Activated B cell treated with CpG ODN at 0.5 μM for 24 hours (primary cell): ENCODE data around the gene FASN. TPM values are rescaled to one million over a fixed set of nuclear protein-coding genes. Genes with fewer than 3 reads are reported as not detected.

Source experiments
- ATAC-seq: fragments of 200-7000 bp; cut with Tn5 transposase; one replicate; pipeline ENCODE4 v1.10.0; 2021; ENCODE audit warnings: low read depth, mild to moderate bottlenecking, moderate library complexity
- CTCF ChIA-PET: fragments of 350-600 bp; sonication (Branson Sonifier 250); formaldehyde crosslinking; loops from one replicate; lab custom pipeline; 2021; ENCODE audit warnings: antibody characterized with exemption; lab: Charles Lee
- POLR2A ChIA-PET: fragments of 350-600 bp; sonication (Branson Sonifier 250); formaldehyde crosslinking; loops from one replicate; lab custom pipeline; 2021; ENCODE audit warnings: antibody characterized with exemption; lab: Charles Lee
- DNase-seq: peaks from one replicate; pipeline ENCODE4 v3.0.0; 2022
- H3K27ac Mint-ChIP-seq: one replicate; pipeline ENCODE4 v1.8.0; 2020; ENCODE audit warnings: mixed read lengths
- H3K27me3 Mint-ChIP-seq: one replicate; pipeline ENCODE4 v1.8.0; 2021; ENCODE audit warnings: mixed read lengths
- H3K36me3 Mint-ChIP-seq: one replicate; pipeline ENCODE4 v1.8.0; 2021; ENCODE audit warnings: low read depth, mixed read lengths
- H3K4me1 Mint-ChIP-seq: one replicate; pipeline ENCODE4 v1.8.0; 2021; ENCODE audit warnings: mixed read lengths
- H3K4me3 Mint-ChIP-seq: one replicate; pipeline ENCODE4 v1.8.0; 2020; ENCODE audit warnings: mild to moderate bottlenecking, mixed read lengths
- H3K9me3 Mint-ChIP-seq: one replicate; pipeline ENCODE4 v1.8.0; 2020; ENCODE audit warnings: mixed read lengths
- intact Hi-C: fragments of 100-400 bp; cut with micrococcal nuclease; formaldehyde crosslinking; loops from one replicate; pipeline ENCODE4 v1.15.1; 2024
- total RNA-seq: library from RNA; stranded (reverse); gene quantifications from 2 replicates; pipeline ENCODE4 v1.2.3, GENCODE V29; 2022
- TF ChIP-seq, protein P1 (sequence below): fragments of 200-600 bp; IDR thresholded peaks from one replicate; pipeline ENCODE4 v1.8.0; 2022; ENCODE audit warnings: antibody characterized with exemption, mild to moderate bottlenecking

The FASN gene
- total RNA-seq, 1 donor from 2014 or later: 121 TPM

DNA sequence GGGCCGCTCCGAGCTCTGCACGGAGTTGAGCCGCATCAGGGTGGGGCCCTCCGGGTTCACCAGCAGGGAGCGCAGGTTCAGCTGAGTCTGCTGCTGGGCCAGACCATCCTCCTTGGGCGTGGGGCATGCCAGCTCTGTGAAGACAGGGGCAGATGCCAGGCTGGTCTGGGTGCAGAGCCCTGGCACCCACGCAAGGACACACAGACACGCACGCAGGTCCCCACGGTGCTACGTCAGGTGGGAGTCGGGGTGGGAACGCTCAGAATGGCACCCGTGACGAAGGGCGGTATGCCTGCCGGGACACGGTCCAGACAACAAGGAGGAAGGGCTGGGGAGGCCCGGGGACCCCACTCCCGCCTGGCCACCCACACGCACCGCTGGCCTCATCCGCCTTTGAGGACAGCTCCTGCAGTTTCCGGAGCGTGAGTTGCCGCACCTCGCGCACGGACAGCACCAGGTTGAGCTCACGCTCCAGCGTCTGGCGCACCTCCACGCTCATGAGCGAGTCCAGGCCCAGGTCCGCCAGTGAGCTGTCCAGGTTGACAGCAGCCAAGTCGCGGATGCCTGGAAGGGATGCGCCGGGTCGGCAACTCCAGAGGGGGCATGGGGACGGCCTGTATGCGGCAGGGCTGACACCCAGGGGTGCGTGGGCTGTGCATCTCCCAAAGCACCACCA, 17.1 kb downstream of the FASN start:
- Mint-ChIP-seq H3K4me1 (no peaks in the 10 kb centered on the region), H3K27ac (no peak overlapping the region), H3K36me3 (peaks cover 49% of the 10 kb centered on the region), H3K9me3 (no peaks in the 10 kb centered on the region), H3K27me3 (no peaks in the 10 kb centered on the region), H3K4me3 (no peak overlapping the region)
- TF ChIP-seq, protein P1, sequence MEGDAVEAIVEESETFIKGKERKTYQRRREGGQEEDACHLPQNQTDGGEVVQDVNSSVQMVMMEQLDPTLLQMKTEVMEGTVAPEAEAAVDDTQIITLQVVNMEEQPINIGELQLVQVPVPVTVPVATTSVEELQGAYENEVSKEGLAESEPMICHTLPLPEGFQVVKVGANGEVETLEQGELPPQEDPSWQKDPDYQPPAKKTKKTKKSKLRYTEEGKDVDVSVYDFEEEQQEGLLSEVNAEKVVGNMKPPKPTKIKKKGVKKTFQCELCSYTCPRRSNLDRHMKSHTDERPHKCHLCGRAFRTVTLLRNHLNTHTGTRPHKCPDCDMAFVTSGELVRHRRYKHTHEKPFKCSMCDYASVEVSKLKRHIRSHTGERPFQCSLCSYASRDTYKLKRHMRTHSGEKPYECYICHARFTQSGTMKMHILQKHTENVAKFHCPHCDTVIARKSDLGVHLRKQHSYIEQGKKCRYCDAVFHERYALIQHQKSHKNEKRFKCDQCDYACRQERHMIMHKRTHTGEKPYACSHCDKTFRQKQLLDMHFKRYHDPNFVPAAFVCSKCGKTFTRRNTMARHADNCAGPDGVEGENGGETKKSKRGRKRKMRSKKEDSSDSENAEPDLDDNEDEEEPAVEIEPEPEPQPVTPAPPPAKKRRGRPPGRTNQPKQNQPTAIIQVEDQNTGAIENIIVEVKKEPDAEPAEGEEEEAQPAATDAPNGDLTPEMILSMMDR: no peak
- ChIA-PET CTCF (no interaction called here), POLR2A (interaction anchor here (0.5 kb wide), 1 partner anchor 14 kb away, joined by 9 read pairs; no protein-coding TSS in a partner anchor)
- ATAC-seq: no peak
- no peak for DNase-seq
- intact Hi-C loops: no loop called here

DNA sequence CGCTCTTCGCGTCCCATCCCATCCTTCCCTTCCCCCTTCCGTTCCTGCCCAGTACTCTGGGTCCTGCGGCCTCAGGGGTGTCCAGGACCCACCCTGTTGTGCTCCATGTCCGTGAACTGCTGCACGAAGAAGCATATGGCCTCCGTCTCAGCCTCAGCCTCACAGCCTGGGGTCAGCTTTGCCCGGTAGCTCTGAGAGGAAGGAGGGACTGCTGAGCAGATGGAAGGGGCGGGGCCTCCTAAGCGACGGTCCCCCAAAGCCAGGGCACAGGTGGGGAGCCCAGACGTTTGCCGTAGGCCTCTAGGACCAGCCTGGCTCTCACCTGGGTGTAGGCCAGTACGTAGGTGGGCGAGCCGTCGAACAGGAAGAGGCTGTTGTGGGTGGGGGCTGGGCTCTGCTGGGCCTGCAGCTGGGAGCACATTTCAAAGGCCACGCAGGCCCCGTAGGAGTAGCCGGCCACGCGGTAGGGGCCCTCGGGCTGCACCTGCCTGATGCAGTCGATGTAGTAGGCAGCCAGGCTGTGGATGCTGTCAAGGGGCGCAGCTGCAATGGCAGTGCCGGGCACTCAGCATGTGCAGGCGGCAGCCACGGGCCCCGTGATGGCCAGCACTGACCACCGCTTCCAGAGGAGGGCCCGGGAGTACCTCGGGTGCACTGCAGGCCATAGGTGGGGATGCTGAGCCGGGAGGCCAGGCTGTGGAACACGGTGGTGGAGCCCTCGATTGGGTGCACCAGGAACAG, 17.8 kb downstream of the FASN start:
- intact Hi-C loops: no loop called here
- Mint-ChIP-seq H3K4me1 (no peaks in the 10 kb centered on the region), H3K27ac (no peak overlapping the region), H3K4me3 (no peak overlapping the region), H3K36me3 (peaks cover 47% of the 10 kb centered on the region), H3K27me3 (no peaks in the 10 kb centered on the region), H3K9me3 (no peaks in the 10 kb centered on the region)
- TF ChIP-seq, protein P1: no peak
- DNase-seq (no peak), ATAC-seq (no peak)
- ChIA-PET POLR2A (interaction anchor here (0.5 kb wide), 1 partner anchor 14 kb away, joined by 9 read pairs; no protein-coding TSS in a partner anchor), CTCF (no interaction called here)

DNA sequence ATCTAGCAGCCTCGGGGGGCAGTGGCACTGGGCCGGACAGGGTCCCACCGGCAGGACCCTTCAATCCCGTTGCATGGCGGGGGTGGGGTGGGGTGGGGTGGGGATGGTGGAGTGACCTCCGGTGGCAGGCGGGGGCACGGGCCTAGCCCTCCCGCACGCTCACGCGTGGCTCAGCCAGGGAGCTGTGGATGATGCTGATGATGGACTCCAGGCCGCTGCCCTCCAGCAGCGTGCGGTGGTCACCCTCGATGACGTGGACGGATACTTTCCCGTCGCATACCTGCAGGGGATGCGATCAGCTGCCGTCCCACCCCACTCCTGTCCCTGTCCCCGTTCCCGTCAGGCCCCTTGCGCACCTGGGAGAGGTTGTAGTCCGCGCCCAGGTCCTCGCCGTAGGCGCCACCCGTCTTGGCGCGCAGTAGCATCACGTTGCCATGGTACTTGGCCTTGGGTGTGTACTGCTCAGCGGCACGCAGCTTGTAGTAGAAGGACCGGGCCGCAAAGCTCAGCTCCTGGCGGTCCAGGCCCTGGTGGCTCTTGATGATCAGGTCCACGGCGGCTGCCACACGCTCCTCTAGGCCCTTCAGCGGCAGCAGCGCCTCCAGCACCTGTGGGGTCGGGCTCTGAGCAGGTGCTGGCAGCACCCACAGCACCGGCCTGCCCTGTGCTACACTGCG, 18.9 kb downstream of the FASN start:
- ChIA-PET CTCF (no interaction called here), POLR2A (interaction anchor here (0.6 kb wide), 1 partner anchor 155 kb away, joined by 5 read pairs; no protein-coding TSS in a partner anchor)
- ATAC-seq (no peak), DNase-seq (no peak)
- Mint-ChIP-seq H3K27ac (no peak overlapping the region), H3K9me3 (no peaks in the 10 kb centered on the region), H3K36me3 (peaks cover 38% of the 10 kb centered on the region), H3K4me1 (no peaks in the 10 kb centered on the region), H3K27me3 (peaks cover 3% of the 10 kb centered on the region), H3K4me3 (no peak overlapping the region)
- TF ChIP-seq, protein P1: no peak
- intact Hi-C loops: no loop called here

DNA sequence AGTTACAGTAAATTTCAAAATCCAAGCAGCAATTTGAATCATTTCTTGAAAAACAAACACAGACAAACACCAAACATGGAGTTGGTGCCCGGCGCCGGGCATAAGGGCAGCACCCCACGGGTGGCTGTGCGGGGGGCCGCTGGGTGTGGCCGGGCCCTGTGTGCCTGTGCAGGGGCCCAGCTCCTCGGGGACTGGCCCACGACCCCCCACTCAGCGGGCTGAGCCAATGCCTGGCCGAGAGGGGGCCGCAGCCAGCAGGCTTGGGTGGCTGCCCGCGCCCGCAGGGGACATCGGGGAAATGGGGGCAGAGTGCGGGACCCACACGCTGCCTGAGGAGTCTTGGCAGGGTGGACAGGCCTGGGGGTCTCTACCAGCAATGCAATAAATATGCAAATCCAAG, 19.6 kb downstream of the FASN start:
- Mint-ChIP-seq H3K27ac (no peak overlapping the region), H3K4me3 (no peak overlapping the region), H3K4me1 (no peaks in the 10 kb centered on the region), H3K9me3 (no peaks in the 10 kb centered on the region), H3K36me3 (peaks cover 33% of the 10 kb centered on the region), H3K27me3 (peaks cover 3% of the 10 kb centered on the region)
- CTCF ChIA-PET: no interaction called here
- DNase-seq: no peak
- TF ChIP-seq, protein P1: no peak
- POLR2A ChIA-PET: interaction anchor here (0.6 kb wide), 2 partner anchors 14 to 154 kb away, joined by 4 to 5 read pairs; no protein-coding TSS in a partner anchor
- ATAC-seq: no peak
- intact Hi-C loops: no loop called here
